Activated CD4-positive, alpha-beta T cell treated with anti-CD3 and anti-CD28 coated beads for 48 hours (primary cell): ENCODE measurements around the gene HSH2D.
"Not testable (repeated sequence)": the region's sequence is repeated elsewhere in the genome, so short reads cannot be mapped to it uniquely, and the experiment has no call there.

Experiments used
- DNase-seq: peaks from one replicate; pipeline ENCODE4 v3.0.0-alpha.2; 2020

Gene HSH2D

DNA sequence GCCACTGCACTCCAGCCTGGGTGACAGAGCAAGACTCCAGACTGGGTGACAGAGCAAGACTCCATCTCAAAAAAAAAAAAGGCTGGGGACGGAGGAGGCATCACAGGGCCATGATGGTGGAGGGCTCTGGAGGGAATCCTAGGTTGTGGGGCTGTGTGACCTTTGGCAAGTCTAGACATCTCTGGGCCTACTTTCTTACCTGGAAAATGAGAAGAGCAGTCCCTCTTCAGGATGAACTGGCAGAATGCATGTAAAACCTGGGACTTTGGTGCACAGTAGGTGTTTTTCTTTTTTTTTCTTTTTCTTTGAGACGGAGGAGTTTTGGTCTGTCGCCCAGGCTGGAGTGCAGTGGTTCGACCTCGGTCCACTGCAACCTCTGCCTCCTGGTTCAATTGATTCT is 16.2 kb downstream of the HSH2D start:
- DNase-seq: no peak

DNA sequence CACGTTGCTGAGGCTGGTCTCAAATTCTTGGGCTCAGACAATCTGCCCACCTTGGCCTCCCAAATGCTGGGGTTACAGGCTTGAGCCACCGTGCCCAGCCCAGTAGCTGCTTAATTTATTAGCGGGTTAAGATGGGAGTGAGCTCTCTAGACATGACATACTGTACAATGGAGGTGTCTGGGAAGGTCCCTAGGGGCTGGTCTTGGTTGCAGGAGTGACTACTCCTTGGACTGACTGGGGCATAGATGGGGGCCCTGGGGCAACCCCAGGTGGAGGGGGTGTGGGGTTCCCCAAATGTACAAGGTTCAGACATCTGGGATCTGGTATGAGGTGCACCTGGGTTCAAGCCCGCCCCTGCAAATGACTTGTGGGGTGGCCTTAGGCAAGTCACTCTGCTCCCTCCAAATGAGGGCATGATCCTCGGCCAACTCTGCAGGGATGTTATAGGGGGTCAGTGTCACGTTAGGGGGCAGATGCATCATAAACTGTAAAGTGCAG is 17.0 kb downstream of the HSH2D start:
- no peak for DNase-seq

DNA sequence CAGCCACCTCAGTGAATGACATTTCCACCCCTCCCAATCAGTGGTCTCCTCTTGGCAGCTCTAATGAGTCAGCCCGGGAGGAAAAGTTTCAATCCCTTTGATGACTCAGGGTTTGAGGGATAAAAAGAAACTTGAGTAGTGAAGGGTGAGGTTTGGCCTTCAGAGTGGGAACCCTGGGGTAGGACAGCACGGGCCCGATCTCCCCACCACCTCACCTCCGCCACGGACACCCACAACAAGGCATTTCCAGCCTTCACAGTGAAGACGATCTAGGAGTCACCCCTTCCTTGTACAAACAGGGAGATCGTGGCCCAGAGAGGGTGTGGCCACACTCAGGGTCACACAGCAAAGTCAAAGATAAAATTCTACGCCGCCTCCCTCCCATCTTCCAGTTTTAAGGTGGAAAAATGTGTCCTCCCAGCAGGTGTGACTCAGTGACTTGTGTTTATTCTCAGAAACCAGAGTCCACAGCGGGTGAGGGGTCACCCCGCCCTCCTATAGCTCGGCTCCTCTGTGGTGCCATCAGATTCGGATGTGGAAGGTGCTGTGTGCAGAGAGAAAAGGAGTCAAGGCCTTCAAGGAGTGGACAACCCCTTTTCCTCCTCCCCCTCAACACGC is 17.6 kb downstream of the HSH2D start:
- DNase-seq: peak; percentile 74

DNA sequence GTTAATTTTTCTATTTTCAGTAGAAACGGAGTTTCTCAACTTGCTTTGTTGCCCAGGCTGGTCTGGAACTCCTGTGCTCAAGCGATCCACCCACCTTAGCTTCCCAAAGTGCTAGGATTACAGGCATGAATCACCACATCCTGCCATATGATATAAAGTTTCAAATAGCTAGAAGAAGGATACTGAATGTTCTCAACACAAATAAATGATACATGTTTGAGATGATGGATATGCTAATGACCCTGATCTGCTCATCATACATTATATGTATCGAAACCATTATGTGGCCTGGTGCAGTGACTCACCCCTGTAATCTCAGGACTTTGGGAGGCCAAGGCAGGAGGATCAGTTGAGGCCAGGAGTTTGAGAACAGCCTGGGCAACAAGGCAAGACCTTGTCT is 18.4 kb downstream of the HSH2D start:
- DNase-seq: peak; percentile 65

DNA sequence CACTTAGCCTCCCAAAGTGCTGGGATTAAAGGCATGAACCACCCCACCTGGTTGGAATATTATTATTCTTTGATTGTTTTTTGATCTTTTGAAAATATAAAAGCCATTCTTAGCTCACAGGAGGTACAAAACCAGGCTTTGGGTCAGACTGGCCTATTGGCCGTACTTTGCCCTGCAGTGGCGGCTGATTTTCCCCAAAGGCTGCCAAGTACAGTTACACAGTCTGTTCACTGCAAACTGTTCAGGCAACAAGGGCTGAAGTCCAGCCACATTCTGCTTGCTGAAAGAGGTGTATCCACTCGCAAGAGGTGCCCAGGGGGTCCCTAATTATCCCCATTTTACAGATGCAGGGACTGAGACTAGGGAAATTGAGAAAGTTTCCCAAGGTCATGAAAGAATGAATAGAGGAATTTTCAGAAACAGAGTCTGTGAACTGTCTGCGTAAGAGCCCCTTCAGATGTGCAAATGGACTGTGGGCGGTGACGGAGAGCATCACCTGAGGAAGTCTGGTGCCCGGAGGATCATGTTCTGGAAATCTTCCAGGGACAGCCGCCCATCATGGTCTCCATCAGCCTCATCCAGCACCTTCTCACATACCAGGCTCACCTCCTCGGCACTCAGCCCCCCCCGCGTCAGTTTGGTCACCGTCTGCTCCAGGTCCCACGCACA is 20.9 kb downstream of the HSH2D start:
- DNase-seq: no peak

DNA sequence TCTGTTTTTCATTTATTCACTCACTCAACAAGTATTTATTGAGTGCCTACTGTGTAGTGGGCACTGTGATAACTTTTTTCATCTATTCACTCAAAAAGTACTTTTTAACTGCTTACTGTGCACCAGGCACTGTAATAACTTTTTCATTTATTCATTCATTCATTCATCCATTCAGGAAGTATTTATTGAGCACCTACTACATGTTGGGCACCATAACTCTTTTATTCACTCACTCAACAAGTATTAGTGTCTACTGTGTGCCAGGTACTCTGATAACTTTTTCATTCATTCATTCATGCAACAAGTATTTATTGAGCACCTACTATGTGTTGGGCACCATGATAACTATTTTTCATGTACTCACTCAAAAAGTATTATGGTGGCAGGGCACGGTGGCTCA is 22.9 kb downstream of the HSH2D start:
- DNase-seq: no peak

DNA sequence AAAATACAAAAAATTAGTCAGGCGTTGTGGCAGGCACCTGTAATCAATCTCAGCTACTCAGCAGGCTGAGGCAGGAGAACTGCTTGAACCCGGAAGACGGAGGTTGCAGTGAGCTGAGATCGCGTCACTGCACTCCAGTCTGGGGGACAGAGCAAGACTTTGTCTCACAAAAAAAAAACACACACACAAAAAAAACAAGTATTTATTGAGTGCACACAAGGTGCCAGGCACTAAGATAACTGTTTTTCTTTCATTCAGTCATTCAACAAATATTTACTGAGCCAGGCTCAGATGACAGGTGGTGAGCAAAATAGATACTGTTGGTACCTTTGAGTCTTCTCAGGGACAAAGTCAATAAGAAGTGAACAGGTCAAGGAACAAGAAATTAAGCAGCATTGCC is 23.6 kb downstream of the HSH2D start:
- no peak for DNase-seq

DNA sequence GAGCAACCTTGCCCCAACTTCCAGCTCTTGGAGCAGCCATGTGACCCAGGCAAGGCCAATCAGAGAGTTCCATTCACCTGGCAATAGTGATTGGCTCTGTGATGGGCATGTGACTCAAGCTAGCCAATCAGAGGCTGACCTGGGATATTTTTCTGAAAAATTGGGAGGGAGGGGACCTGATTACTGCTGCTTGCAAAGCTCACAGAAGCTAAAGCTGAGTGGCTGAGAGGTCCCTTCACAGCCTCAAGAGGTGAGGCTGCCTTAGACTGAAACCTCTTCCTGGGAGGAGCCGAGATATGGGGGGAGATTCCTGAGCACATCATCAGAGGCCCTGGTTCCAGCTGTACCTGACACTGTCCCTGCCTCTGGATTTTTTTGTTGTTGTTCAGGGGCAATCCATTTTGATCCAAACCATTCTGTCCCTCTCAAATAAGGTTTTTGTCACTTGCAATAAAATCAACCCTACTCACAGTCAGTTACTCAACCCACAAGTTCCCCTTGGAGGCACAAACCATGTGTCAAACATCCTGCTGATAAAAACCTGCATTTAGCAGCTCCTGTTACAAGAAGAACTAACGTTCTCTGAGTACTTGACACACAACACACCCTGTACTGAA is 25.1 kb downstream of the HSH2D start:
- DNase-seq: no peak

DNA sequence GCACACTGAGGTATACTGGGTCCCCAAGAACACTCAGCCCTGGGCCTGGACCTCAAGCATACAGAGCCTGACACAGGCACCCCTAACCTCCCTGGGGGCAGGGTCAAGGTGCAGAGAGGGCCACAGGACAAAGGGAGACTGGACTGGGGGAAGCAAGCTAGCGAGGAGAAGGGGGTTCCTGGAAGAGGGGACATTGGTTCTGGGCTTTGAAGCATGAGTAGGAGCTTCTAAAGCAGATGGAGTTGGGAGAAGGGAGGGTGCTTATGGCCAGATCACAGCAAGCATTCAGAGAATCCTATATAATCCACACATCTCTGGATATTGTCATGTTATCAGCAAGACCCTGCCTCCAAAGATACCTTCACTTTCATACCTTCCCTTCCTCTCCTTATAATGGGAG is 26.6 kb downstream of the HSH2D start:
- DNase-seq: no peak

DNA sequence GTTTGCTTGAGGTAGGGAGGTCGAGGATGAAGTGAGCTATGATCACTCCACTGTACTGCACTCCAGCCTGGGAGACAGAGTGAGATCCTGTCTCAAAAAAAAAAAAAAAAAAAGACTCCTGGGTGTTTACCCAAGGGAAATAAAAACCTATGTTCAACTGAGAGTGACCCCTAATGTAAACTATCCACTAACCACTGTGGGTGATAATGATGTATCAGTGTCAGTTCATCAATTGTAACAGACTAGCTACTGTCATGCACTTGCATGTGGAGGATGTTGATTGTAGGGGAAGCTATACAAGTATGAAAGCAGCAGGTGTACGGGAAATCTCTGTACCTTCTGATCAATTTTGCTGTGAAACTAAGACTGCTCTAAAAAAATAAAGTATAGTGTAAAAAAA is 32.5 kb downstream of the HSH2D start:
- DNase-seq: no peak

DNA sequence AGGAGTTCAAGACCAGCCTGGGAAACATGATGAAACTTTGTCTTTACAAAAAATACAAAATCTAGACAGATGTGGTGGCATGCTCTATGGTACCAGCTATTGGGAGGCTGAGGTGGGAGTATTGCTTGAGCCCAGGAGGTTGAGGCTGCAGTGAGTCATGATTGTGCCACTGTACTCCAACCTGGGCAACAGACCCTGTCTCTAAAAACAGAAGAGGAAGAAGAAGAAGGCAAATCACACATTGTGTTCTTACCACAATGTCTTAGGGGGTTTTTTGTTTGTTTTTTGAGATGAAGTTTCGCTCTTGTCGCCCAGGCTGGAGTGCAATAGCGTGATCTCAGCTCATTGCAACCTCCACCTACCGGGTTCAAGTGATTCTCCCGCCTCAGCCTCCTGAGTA is 35.4 kb downstream of the HSH2D start:
- DNase-seq: not testable (repeated sequence)

DNA sequence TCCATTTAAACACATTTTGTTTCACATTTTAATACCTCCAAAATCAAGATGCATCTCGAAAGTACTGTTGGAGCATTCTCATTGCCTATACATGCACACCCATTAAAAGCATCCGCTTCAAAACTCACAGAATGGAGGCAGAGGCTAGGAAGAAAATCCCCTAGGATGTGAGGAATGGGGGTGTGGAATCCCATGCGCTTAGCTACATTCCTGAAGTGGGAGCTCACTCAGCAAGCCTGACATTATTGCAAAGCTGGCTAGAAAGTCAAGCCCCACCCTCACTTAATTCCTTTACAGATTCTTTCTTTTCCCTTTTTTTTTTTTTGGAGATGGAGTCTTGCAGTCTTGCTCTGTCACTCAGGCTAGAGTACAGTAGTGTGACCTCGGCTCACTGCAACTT is 37.1 kb downstream of the HSH2D start:
- DNase-seq: no peak

DNA sequence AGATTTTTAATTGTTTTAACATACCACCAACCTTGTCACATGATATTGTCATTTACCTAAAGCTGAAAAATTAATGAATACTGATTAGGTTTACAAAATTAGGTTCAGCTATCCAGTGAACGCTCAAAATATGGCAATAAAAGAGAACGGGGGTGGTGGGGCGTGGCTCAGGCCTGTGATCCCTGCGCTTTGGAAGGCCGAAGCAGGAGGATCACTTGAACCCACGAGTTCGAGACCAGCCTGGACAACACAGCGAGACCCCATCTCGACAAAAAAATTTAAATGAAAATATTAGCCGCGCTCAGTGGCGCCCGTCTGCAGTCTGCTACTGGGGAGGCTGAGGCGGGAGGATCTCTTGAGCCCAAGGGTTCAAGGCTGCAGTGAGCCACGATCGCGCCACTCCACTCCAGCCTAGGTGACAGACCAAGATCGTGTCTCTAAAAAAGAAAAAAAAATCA is 41.2 kb downstream of the HSH2D start:
- no peak for DNase-seq

DNA sequence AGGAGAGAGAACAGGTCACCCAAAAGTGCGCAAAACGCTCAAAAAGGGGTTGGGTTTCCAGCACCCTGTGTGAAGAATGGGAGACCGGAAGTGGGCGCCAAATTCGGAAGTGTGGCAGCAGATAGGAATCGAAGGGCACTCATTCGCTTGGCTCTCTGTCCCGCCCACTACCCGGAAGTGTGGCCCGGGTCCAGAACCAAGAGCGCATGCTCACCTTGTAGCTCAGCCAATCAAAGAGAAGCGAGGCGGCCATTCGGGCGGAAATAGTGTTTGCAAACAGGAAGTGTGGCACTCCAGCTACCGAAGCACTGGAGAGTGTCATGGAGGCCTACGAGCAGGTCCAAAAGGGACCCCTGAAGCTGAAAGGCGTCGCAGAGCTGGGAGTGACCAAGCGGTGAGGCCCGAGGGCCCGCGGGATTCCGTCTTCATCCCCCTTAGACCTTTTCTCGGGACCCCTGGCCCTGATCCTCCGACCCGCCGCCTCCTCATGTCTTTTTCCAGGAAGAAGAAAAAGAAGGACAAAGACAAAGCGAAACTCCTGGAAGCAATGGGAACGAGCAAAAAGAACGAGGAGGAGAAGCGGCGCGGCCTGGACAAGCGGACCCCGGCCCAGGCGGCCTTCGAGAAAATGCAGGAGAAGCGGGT is 41.8 kb downstream of the HSH2D start, which contains the start of gene FAM32A:
Gene FAM32A, plus strand, starts transcription at position 288 of the 645 bp plus-strand sequence. Its CDS starts 33 bp downstream, at position 321.
- DNase-seq: peak; percentile 99

DNA sequence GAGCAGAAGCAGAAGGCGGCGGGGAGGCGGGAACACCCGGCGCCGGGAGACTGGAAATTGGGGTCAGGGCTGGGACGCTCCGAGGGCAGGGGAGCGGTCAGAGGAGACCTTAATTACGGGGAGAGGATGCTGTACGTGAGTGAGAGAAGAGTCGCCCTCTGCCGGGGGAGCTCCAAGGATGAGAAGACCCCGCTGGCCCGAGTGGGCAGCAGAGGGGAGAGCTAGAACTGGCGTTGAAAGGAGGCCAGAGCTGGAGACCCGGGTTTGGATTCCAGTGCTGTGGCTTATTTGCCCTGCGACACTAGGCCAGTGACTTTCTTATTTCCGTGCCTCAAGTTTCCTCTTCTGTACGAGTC is 42.3 kb downstream of the HSH2D start:
- DNase-seq: peak; percentile 56

DNA sequence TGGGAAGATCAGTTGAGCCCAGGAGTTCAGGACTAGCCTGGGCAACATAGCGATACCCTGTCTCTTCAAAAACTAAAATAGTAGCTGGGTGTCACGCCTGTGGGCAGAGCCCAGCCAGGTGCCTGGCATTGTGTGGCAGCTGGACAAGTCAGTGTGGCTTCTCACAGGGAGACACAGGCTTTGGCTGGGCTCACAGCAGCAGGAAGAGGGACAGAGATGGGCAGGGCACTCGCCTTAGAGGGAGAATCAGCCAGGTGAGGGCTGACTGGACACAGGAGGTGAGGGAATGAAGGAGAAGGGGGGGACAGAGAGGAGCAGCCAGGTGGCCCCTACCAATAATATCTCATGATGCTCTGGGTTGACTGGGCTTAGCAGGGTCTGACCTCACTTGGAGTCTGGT is 45.0 kb downstream of the HSH2D start:
- no peak for DNase-seq

DNA sequence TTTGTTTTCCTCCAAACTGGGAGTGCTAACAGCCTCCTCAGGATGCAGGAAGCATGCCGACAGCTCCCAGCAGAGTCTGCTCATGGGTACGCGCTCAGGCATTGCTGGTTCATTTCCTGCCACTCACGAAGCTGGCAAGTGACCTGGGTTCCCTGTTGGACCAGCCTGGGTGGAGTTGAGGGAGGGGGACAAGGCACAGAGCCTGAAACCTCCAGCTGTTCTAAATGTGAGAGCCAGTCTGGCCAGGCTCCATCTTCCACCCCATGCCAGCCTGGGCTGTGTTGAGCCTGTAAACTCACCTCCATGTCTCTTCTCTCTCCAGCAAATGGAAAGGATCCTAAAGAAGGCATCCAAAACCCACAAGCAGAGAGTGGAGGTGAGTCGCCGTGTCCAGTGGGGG is 46.7 kb downstream of the HSH2D start:
- no peak for DNase-seq

DNA sequence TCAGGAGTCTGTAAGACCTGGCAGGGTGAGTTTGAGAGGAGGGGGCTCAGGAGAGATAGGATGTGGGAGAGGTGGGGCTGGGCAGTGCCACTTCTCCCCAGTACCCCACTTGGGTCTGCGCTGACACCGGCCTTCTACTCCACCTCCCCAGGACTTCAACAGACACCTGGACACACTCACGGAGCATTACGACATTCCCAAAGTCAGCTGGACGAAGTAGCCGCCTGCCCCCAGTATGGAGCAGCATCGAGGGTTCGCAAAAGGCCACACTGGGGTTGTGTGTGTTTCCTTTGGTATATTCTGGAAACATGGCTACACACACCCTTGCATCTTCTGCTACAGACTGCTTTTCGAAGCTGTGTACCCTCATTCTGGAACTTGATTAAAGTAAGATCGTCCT is 47.3 kb downstream of the HSH2D start:
- no peak for DNase-seq

DNA sequence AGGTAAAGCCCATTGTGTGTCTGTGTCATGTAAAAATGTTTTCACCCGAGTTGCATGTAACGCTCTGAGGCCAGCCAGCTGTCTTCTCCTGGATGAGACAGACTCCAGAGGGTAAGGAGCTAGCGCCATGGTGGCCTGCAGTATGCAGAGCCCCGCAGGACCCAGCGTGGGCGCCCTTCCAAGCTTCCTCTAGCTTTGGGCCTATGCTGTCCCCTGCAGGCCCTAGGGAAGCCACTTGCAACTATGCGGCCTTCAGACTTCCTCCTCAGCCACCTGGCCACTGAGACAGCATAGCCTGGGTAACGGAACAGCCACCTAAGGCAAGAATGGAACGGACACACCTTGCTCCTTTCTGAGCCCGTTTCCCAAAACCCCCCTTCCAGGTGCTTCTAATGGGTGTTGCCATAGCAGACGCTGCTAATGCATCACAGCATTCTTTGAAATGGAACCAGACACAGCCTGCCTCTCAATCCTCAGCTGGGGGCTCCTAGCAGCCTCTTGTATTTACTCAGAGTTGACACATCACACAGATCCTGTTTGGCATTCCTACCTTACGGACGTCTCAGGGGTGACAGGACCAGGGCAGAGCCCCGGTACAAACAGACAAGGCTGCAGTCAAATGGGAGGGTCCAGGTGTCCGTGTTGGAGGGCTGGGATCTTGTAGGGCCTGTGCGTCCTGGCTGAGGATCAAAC is 47.9 kb downstream of the HSH2D start:
- no peak for DNase-seq

DNA sequence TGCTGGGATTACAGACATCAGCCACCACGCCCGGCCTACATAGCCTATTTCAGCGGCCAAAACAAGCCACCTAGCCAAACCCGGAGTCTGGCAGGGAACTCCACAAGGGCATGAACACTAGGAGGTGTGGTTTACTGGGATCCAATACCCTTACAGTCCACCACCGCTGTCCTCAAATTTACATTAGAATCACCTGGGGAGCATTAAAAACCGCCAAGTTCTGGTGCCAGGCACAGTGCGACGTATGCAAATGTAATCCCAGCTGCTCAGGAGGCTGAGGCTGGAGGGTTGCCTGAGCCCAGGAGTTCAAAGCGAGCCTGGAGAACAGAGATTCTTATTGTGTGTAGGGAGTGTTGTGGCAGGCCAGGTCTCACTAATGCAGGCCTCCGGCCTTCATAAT is 50.0 kb downstream of the HSH2D start:
- no peak for DNase-seq

DNA sequence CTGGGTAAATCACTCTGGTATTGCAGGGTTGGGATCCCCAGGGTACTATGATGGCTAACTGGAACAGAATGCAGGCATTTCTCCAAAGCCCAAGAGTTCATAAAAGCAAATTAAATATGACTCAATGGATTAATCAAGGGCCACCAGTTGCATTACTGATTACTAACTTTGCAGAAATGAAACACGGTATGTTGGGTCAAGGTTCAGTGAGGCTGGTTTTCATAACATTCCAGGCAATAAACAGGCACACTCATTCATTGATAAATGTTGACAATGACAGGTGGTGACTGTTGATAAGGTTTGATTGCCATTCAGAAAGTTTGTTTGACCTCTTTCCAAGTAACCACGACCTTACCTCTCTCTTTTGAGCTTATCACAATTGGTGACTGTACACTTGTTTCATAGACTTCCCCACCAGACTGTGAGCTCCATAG is 53.7 kb downstream of the HSH2D start:
- no peak for DNase-seq

DNA sequence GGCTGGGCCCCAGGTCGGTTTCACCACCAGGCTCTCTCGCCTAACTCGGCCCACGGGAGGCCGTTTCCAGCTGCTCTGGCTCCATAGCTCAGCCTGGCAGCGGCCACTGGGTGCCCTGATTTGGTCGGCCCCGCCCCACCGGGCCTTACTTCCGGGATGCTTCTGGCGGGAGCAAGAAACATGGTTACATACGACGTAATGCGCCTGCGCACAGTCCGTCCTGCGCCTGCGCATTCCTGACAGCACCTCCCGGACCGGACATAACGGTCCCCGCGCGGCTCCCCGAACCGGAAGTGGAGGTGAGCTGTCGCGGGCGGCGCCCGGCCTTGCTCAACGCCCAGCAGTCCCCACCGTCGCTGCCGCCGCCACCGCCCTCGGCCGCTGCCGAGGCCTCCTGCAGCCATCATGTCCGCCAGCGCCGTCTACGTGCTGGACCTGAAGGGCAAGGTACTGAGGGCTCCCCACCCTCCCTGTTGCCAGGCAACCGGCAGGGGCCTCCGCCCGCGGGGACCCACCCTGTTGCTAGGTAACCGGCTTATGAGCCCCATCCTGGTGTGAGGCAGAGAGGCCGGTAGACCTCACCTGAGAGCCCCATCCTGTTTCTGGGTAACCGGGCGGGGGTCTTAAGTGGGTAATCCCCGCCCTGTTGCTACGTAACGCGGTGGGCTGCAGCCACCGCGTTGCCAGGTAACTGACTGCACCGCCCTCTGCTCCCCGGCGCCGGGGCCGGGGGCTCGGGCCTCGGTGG is 54.3 kb downstream of the HSH2D start, which contains the start of gene AP1M1:
Gene AP1M1, plus strand, starts transcription at position 290 of the 748 bp plus-strand sequence. Its CDS starts 116 bp downstream, at position 406.
- DNase-seq: peak; percentile 100
